K562 (cell line): ENCODE measurements around the gene LBH. TPM values are rescaled to one million over a fixed set of nuclear protein-coding genes. Genes with fewer than 3 reads are reported as not detected.

Experiments
- BRCA1 ChIP-seq, 2 experiments: fragments of 450-650 bp in 1 of 2; sonication (generic) in 1 of 2; formaldehyde crosslinking in 1 of 2; IDR thresholded peaks; 2 replicates each; pipeline versions ENCODE4 v1.5.0 to v1.6.1; 2017 to 2020; ENCODE audit warnings: mild to moderate bottlenecking in 1 of 2, missing genetic modification reagents in 1 of 2
- DEAF1 ChIP-seq: fragments of 450-650 bp; formaldehyde crosslinking; IDR thresholded peaks from 2 replicates; pipeline ENCODE4 v1.4.0; 2020; ENCODE audit warnings: mild to moderate bottlenecking, moderate library complexity
- ELK1 ChIP-seq: sonication (generic); formaldehyde crosslinking; IDR thresholded peaks from 2 replicates; pipeline ENCODE4 v1.8.1; 2022; ENCODE audit warnings: missing genetic modification reagents
- FOXJ3 ChIP-seq: sonication (generic); formaldehyde crosslinking; IDR thresholded peaks from 2 replicates; pipeline ENCODE4 v1.4.0; 2020; ENCODE audit warnings: mild to moderate bottlenecking, missing genetic modification reagents
- HDAC3 ChIP-seq: fragments of 450-650 bp; IDR thresholded peaks from 2 replicates; pipeline ENCODE4 v1.6.1; 2018; ENCODE audit warnings: borderline replicate concordance, mild to moderate bottlenecking, moderate library complexity; ENCODE audit not compliant: partially characterized antibody
- HES1 ChIP-seq: fragments of 450-650 bp; IDR thresholded peaks from 2 replicates; pipeline ENCODE4 v1.6.1; 2016; ENCODE audit warnings: low read depth, mild to moderate bottlenecking, moderate library complexity
- KDM4B ChIP-seq, 2 experiments: fragments of 450-650 bp in 1 of 2; sonication (generic) in 1 of 2; IDR thresholded peaks; 2 replicates each; pipeline ENCODE4 v1.6.1; 2016 to 2017; ENCODE audit warnings: borderline replicate concordance in 2 of 2, antibody characterized with exemption in 1 of 2, low read depth in 1 of 2, mild to moderate bottlenecking in 1 of 2
- MAX ChIP-seq: sonication (generic); formaldehyde crosslinking; IDR thresholded peaks from 2 replicates; pipeline ENCODE4 v1.9.0; 2022; ENCODE audit warnings: mild to moderate bottlenecking, missing genetic modification reagents
- SFPQ ChIP-seq: fragments of 200-400 bp; formaldehyde crosslinking; IDR thresholded peaks from 2 replicates; pipeline ENCODE4 v1.6.1; 2017; ENCODE audit warnings: mild to moderate bottlenecking, low read depth, low read length, moderate library complexity
- SMARCA5 ChIP-seq: fragments of 450-650 bp; IDR thresholded peaks from 2 replicates; pipeline ENCODE4 v1.6.1; 2016
- SPI1 ChIP-seq: IDR thresholded peaks from 2 replicates; pipeline ENCODE4 v1.6.1; 2011; ENCODE audit warnings: low read depth, low read length, control low read depth, borderline replicate concordance
- SRSF9 ChIP-seq: fragments of 200-400 bp; formaldehyde crosslinking; IDR thresholded peaks from 2 replicates; pipeline ENCODE4 v1.6.1; 2017; ENCODE audit warnings: low read depth, low read length, borderline replicate concordance
- TAF1 ChIP-seq: IDR thresholded peaks from 2 replicates; pipeline ENCODE4 v1.6.1; 2011; ENCODE audit warnings: mild to moderate bottlenecking, low read length, moderate library complexity; ENCODE audit not compliant: insufficient read depth, control insufficient read depth, severe bottlenecking; ENCODE audit errors: extremely low read depth
- ZNF740 ChIP-seq, 3 experiments: fragments of 200-800 bp in 1 of 3; sonication (Bioruptor generic) in 1 of 3; sonication (generic) in 1 of 3; formaldehyde crosslinking in 1 of 3; IDR thresholded peaks; 2 replicates each; pipeline versions ENCODE4 v1.6.1 to v1.8.0; 2016 to 2022; ENCODE audit warnings: mild to moderate bottlenecking in 2 of 3, missing compliant biosample characterization in 2 of 3, missing genetic modification characterization in 2 of 3, missing genetic modification reagents in 1 of 3
- polyA plus RNA-seq, 8 experiments: library from polyadenylated mRNA; depleted of rRNA in 4 of 8; stranded (reverse) in 5 of 8; unstranded in 3 of 8; fragments of >200 nt; fragmentation: Nextera tagmentation in 2 of 8; fragmentation: Illumina TruSeq in 1 of 8; extraction: Ambion mirVana in 2 of 8; extraction: Trizol in 1 of 8; gene quantifications; 2 replicates each; pipeline versions ENCODE4 v1.2.1 to v1.2.3, GENCODE V29; 2011 to 2014; ENCODE audit warnings: inconsistent platforms in 1 of 8, missing spikeins in 1 of 8
- total RNA-seq, 7 experiments: library from RNA; depleted of rRNA in 6 of 7; stranded (reverse); fragments of >200 nt in 6 of 7; fragmentation: Illumina TruSeq in 2 of 7; extraction: Trizol in 2 of 7; gene quantifications; 2 replicates each; pipeline versions ENCODE4 v1.2.1 to v1.2.3, GENCODE V29; 2011 to 2021; ENCODE audit warnings: low replicate concordance in 1 of 7

LBH gene
- total and polyA plus RNA-seq, 9 of the 15 experiments (the other 6 are each of a cell fraction or from before 2014, with no cell fraction given) = 3.1 to 13.4 (median 7.4) TPM

GRCh38 chr2:30252723-30253701 is 21.7 kb downstream of the LBH start (continued):
- TF ChIP-seq ZNF740 (CRISPR knock-in tag; IDR thresholded peaks at IDR 0.05) (no peak), ZNF740 (tag; IDR thresholded peaks at IDR 0.05) (0 out of 4 replicates have a peak, but pooled peaks of 1 of the 2 experiments have one; percentile 21), HDAC3 (peak; percentile 91), MAX (CRISPR knock-in tag) (peak; percentile 80), SPI1 (no peak), ELK1 (CRISPR knock-in tag) (no peak), SFPQ (no peak), HES1 (peak; percentile 86), TAF1 (no peak), FOXJ3 (CRISPR knock-in tag) (no peak), SRSF9 (no peak), KDM4B (IDR thresholded peaks at IDR 0.05; ENCODE audit: borderline replicate concordance in 2 of 2, low read depth in 1 of 2) (no peak), SMARCA5 (no peak), BRCA1 (IDR thresholded peaks at IDR 0.05) (no peak), BRCA1 (CRISPR knock-in tag; IDR thresholded peaks at IDR 0.05) (no peak), DEAF1 (CRISPR knock-in tag) (peak; percentile 14; the same call in 1 of the 2 replicates)
